Measurements from ENCODE around the gene KRT24.

The KRT24 gene

GRCh38 chr17:40686192-40686591 lies 17.4 kb downstream of the KRT24 start:
- Histone ChIP-seq H3K79me2 (ENCODE audit: low read length) (no peaks in the 10 kb centered on the region), H3K27ac (ENCODE audit: low read length) (no peak overlapping the region), H4K20me1 (ENCODE audit: insufficient read depth, low read length) (no peaks in the 10 kb centered on the region), H3K9me2 (replicated peaks; ENCODE audit: insufficient read depth, low read length) (no peaks in the 10 kb centered on the region), H3K4me2 (ENCODE audit: low read depth, low read length) (no peak overlapping the region), H3K9me3 (replicated peaks; ENCODE audit: insufficient read depth, low read length) (no peaks in the 10 kb centered on the region), H2AFZ (ENCODE audit: low read length) (no peak overlapping the region), H3K4me1 (ENCODE audit: low read length) (no peaks in the 10 kb centered on the region), H3K4me3 (ENCODE audit: low read length) (no peak overlapping the region), H3K27me3 (replicated peaks; ENCODE audit: insufficient read depth, low read length) (no peaks in the 10 kb centered on the region), H3F3A (ENCODE audit: insufficient read depth, low read length) (no peaks in the 10 kb centered on the region), H3K9ac (ENCODE audit: low read length) (no peak overlapping the region), H3K36me3 (replicated peaks; ENCODE audit: insufficient read depth, low read length) (no peaks in the 10 kb centered on the region)
- DNase-seq = no peak
- TF ChIP-seq EZH2 (optimal IDR thresholded peaks at IDR 0.05; ENCODE audit: low read depth, low read length) (no peak), EZH2phosphoT487 (IDR thresholded peaks at IDR 0.05; ENCODE audit: low read length) (no peak)
- TF ChIP-seq, protein P1, sequence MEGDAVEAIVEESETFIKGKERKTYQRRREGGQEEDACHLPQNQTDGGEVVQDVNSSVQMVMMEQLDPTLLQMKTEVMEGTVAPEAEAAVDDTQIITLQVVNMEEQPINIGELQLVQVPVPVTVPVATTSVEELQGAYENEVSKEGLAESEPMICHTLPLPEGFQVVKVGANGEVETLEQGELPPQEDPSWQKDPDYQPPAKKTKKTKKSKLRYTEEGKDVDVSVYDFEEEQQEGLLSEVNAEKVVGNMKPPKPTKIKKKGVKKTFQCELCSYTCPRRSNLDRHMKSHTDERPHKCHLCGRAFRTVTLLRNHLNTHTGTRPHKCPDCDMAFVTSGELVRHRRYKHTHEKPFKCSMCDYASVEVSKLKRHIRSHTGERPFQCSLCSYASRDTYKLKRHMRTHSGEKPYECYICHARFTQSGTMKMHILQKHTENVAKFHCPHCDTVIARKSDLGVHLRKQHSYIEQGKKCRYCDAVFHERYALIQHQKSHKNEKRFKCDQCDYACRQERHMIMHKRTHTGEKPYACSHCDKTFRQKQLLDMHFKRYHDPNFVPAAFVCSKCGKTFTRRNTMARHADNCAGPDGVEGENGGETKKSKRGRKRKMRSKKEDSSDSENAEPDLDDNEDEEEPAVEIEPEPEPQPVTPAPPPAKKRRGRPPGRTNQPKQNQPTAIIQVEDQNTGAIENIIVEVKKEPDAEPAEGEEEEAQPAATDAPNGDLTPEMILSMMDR (IDR thresholded peaks at IDR 0.05; ENCODE audit: low read length) = no peak

DNA sequence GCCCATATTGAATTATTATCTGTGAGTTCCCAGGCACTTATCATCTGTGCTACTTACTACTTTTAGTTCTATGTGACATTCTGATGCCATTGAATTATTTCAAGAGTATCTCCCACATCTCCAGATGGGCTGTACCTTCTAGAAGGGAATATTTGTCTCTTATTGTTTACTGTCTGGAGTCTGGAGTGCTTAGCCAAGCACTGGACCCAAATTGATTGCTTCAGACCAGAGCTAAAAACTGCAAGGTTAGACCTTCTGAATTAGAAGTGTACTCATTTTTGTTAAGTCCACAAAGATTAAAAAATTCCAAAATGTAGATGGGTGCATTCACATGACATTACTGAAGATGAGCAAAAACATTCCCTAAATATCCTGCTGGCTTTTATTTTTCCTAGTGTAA lies 22.6 kb downstream of the KRT24 start:
- H3F3A ChIP-seq (ENCODE audit: insufficient read depth, low read length) = no peaks in the 10 kb centered on the region
- no peak for DNase-seq
- H3K9ac ChIP-seq (ENCODE audit: low read length) = no peak overlapping the region
- H3K36me3 ChIP-seq (replicated peaks; ENCODE audit: insufficient read depth, low read length) = no peaks in the 10 kb centered on the region
- no peaks in the 10 kb centered on the region for H3K27me3 ChIP-seq (replicated peaks; ENCODE audit: insufficient read depth, low read length)
- no peaks in the 10 kb centered on the region for H3K79me2 ChIP-seq (ENCODE audit: low read length)
- no peak overlapping the region for H2AFZ ChIP-seq (ENCODE audit: low read length)
- no peak overlapping the region for H3K27ac ChIP-seq (ENCODE audit: low read length)
- no peaks in the 10 kb centered on the region for H3K9me2 ChIP-seq (replicated peaks; ENCODE audit: insufficient read depth, low read length)
- H3K4me1 ChIP-seq (ENCODE audit: low read length) = 0 out of 2 replicates have a peak, but pooled peaks cover 5% of the 10 kb centered on the region
- H3K4me3 ChIP-seq (ENCODE audit: low read length) = no peak overlapping the region
- H3K9me3 ChIP-seq (replicated peaks; ENCODE audit: insufficient read depth, low read length) = no peaks in the 10 kb centered on the region
- TF ChIP-seq EZH2phosphoT487 (IDR thresholded peaks at IDR 0.05; ENCODE audit: low read length) = no peak
- H4K20me1 ChIP-seq (ENCODE audit: insufficient read depth, low read length) = no peaks in the 10 kb centered on the region
- H3K4me2 ChIP-seq (ENCODE audit: low read depth, low read length) = no peak overlapping the region

DNA sequence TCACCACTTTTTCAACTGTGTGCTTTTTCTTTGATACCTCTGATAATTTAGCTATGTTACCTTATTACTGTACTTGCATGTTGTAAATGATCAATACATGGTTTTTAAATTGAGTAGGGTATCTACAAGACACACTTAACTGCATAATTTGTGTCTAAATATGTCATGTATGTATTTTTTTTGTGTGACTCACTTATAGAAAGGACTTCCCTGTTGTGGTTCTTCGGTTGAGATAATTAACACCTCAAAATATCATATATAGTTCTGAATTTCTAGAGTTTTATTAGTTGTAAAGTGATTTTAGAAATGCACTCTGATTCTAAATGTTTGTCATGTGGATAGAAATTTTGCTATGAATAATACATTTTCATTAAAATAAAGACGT lies 24.0 kb downstream of the KRT24 start:
- H3K79me2 ChIP-seq (ENCODE audit: low read length) = no peaks in the 10 kb centered on the region
- no peaks in the 10 kb centered on the region for H3K9me2 ChIP-seq (replicated peaks; ENCODE audit: insufficient read depth, low read length)
- H4K20me1 ChIP-seq (ENCODE audit: insufficient read depth, low read length) = no peaks in the 10 kb centered on the region
- H3F3A ChIP-seq (ENCODE audit: insufficient read depth, low read length) = no peaks in the 10 kb centered on the region
- 0 out of 2 replicates have a peak, but pooled peaks cover 5% of the 10 kb centered on the region for H3K4me1 ChIP-seq (ENCODE audit: low read length)
- no peak overlapping the region for H3K4me3 ChIP-seq (ENCODE audit: low read length)
- no peak overlapping the region for H3K27ac ChIP-seq (ENCODE audit: low read length)
- no peaks in the 10 kb centered on the region for H3K27me3 ChIP-seq (replicated peaks; ENCODE audit: insufficient read depth, low read length)
- no peak overlapping the region for H3K4me2 ChIP-seq (ENCODE audit: low read depth, low read length)
- TF ChIP-seq EZH2 (optimal IDR thresholded peaks at IDR 0.05; ENCODE audit: low read depth, low read length) = no peak
- TF ChIP-seq, protein P1 (IDR thresholded peaks at IDR 0.05; ENCODE audit: low read length) = no peak
- H3K36me3 ChIP-seq (replicated peaks; ENCODE audit: insufficient read depth, low read length) = no peaks in the 10 kb centered on the region
- no peaks in the 10 kb centered on the region for H3K9me3 ChIP-seq (replicated peaks; ENCODE audit: insufficient read depth, low read length)
- H2AFZ ChIP-seq (ENCODE audit: low read length) = no peak overlapping the region
- no peak for DNase-seq
- no peak overlapping the region for H3K9ac ChIP-seq (ENCODE audit: low read length)

GRCh38 chr17:40678902-40679522 lies 24.5 kb downstream of the KRT24 start:
- no peaks in the 10 kb centered on the region for H3K27me3 ChIP-seq (replicated peaks; ENCODE audit: insufficient read depth, low read length)

More at GRCh38 chr17:40678902-40679522, 24.5 kb downstream of the KRT24 start:
- Histone ChIP-seq H3K79me2 (ENCODE audit: low read length) (no peaks in the 10 kb centered on the region), H2AFZ (ENCODE audit: low read length) (no peak overlapping the region), H3K36me3 (replicated peaks; ENCODE audit: insufficient read depth, low read length) (no peaks in the 10 kb centered on the region), H3K27ac (ENCODE audit: low read length) (no peak overlapping the region), H3K9me3 (replicated peaks; ENCODE audit: insufficient read depth, low read length) (no peaks in the 10 kb centered on the region), H3K4me1 (ENCODE audit: low read length) (0 out of 2 replicates have a peak, but pooled peaks cover 5% of the 10 kb centered on the region), H3F3A (ENCODE audit: insufficient read depth, low read length) (no peaks in the 10 kb centered on the region), H3K4me3 (ENCODE audit: low read length) (no peak overlapping the region), H3K9ac (ENCODE audit: low read length) (no peak overlapping the region), H4K20me1 (ENCODE audit: insufficient read depth, low read length) (no peaks in the 10 kb centered on the region), H3K9me2 (replicated peaks; ENCODE audit: insufficient read depth, low read length) (no peaks in the 10 kb centered on the region), H3K4me2 (ENCODE audit: low read depth, low read length) (no peak overlapping the region)
- DNase-seq = peak; percentile 16
- TF ChIP-seq EZH2 (optimal IDR thresholded peaks at IDR 0.05; ENCODE audit: low read depth, low read length) (no peak), EZH2phosphoT487 (IDR thresholded peaks at IDR 0.05; ENCODE audit: low read length) (no peak)
- TF ChIP-seq, protein P1 (IDR thresholded peaks at IDR 0.05; ENCODE audit: low read length) = no peak
